A549 (cell line): Measurements from ENCODE around the gene TUBD1.

Experiments used
- EP300 ChIP-seq, 2 experiments: fragments of >200 bp; sonication (Bioruptor Twin); formaldehyde crosslinking; IDR thresholded peaks; 2 replicates in 1 of 2; 3 replicates in 1 of 2; pipeline ENCODE4 v1.6.1; 2016 to 2017
- MAFK ChIP-seq: fragments of 450-650 bp; IDR thresholded peaks from 2 replicates; pipeline ENCODE4 v1.6.1; 2014; ENCODE audit not compliant: partially characterized antibody
- POLR2A ChIP-seq: IDR thresholded peaks from 2 replicates; pipeline ENCODE4 v1.6.1; 2012; ENCODE audit warnings: mild to moderate bottlenecking, low read length
- SMC3 ChIP-seq: fragments of >200 bp; sonication (Bioruptor Twin); formaldehyde crosslinking; IDR thresholded peaks from 3 replicates; pipeline ENCODE4 v1.6.1; 2018; ENCODE audit warnings: inconsistent platforms
- TP53 ChIP-seq: fragments of 250-450 bp; sonication (Bioruptor Pico); IDR thresholded peaks from 2 replicates; pipeline ENCODE4 v1.5.0; 2021; ENCODE audit warnings: mild to moderate bottlenecking, moderate library complexity
- ZFP36 ChIP-seq: fragments of 450-650 bp; IDR thresholded peaks from 2 replicates; pipeline ENCODE4 v1.6.1; 2014; ENCODE audit warnings: borderline replicate concordance; ENCODE audit not compliant: partially characterized antibody
- TF ChIP-seq, protein P1 (sequence below): fragments of >200 bp; sonication (Bioruptor Twin); formaldehyde crosslinking; IDR thresholded peaks from 3 replicates; pipeline ENCODE4 v1.5.1; 2016
- TF ChIP-seq, protein P2 (sequence below): fragments of >200 bp; sonication (Bioruptor Twin); formaldehyde crosslinking; IDR thresholded peaks from 3 replicates; pipeline ENCODE4 v1.6.1; 2016
- TF ChIP-seq, protein P3 (sequence below): IDR thresholded peaks from 2 replicates; pipeline ENCODE4 v1.6.1; 2012

DNA sequence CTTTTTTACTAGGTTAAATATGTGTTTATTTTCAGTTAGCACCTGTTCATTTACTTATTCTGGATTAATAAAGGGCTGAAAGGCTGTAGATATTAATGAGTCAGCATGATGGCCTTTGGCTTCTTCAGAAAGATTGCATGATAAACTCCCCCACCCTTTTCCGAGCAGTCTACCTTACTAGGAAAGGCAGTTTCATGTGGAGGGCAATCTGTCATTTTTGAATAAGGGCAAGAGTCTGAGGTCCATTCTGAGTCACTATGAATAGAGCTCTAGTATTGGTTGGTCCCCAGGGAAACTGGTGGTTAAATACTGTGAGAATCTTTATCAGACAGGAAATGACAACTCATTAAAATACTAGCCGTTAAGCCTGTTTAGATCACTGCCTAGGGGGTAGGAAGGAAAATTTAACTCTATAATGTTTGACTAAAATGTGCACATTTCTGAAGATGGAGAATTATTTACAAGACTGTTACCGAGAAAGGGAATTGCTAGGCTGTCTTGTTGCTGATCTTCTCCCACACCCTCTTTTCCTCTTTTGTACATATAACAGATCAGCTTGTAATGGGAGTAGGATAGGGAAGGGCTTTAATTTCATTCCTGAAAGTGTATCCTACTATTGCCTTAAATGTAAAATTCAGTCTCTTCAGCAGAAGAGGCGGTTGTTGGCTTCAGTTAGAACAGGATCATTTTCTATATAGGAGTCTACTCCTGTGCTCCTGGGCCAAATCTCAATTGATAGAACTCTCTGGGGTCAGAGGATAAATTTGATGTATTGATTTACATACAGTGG lies 63.3 kb downstream of the TUBD1 start:
- TF ChIP-seq, protein P1, sequence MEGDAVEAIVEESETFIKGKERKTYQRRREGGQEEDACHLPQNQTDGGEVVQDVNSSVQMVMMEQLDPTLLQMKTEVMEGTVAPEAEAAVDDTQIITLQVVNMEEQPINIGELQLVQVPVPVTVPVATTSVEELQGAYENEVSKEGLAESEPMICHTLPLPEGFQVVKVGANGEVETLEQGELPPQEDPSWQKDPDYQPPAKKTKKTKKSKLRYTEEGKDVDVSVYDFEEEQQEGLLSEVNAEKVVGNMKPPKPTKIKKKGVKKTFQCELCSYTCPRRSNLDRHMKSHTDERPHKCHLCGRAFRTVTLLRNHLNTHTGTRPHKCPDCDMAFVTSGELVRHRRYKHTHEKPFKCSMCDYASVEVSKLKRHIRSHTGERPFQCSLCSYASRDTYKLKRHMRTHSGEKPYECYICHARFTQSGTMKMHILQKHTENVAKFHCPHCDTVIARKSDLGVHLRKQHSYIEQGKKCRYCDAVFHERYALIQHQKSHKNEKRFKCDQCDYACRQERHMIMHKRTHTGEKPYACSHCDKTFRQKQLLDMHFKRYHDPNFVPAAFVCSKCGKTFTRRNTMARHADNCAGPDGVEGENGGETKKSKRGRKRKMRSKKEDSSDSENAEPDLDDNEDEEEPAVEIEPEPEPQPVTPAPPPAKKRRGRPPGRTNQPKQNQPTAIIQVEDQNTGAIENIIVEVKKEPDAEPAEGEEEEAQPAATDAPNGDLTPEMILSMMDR: no peak
- peak; percentile 99; a peak in 4 of 5 replicates for TF ChIP-seq EP300 (IDR thresholded peaks at IDR 0.05)
- no peak; the same call in 1 of the 2 replicates for TF ChIP-seq TP53
- TF ChIP-seq, protein P2, sequence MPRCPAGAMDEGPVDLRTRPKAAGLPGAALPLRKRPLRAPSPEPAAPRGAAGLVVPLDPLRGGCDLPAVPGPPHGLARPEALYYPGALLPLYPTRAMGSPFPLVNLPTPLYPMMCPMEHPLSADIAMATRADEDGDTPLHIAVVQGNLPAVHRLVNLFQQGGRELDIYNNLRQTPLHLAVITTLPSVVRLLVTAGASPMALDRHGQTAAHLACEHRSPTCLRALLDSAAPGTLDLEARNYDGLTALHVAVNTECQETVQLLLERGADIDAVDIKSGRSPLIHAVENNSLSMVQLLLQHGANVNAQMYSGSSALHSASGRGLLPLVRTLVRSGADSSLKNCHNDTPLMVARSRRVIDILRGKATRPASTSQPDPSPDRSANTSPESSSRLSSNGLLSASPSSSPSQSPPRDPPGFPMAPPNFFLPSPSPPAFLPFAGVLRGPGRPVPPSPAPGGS: peak; percentile 85; the same call in 2 of the 3 replicates
- peak; percentile 100 for TF ChIP-seq MAFK
- peak; percentile 36; the same call in 2 of the 3 replicates for TF ChIP-seq SMC3
- no peak for TF ChIP-seq POLR2A
- no peak for TF ChIP-seq ZFP36
- TF ChIP-seq, protein P3, sequence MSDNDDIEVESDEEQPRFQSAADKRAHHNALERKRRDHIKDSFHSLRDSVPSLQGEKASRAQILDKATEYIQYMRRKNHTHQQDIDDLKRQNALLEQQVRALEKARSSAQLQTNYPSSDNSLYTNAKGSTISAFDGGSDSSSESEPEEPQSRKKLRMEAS: peak; percentile 80; the same call in 1 of the 2 replicates
